WERI-Rb-1 (cell line): Measurements from ENCODE around the gene TBX15.

Source experiments
- DNase-seq: peaks from one replicate; pipeline ENCODE4 v3.0.0-alpha.2; 2020
- H3K27ac ChIP-seq: fragments of 250-450 bp; sonication (Bioruptor Pico); 2 replicates; pipeline ENCODE4 v1.5.1; 2020; ENCODE audit warnings: mild to moderate bottlenecking, moderate library complexity
- H3K27me3 ChIP-seq: fragments of 250-450 bp; sonication (Bioruptor Pico); 2 replicates; pipeline ENCODE4 v1.5.1; 2021; ENCODE audit warnings: mild to moderate bottlenecking, low read depth, moderate library complexity; ENCODE audit not compliant: insufficient read depth, severe bottlenecking
- H3K36me3 ChIP-seq: fragments of 250-450 bp; sonication (Bioruptor Pico); 2 replicates; pipeline ENCODE4 v1.5.1; 2020; ENCODE audit warnings: mild to moderate bottlenecking, moderate library complexity
- H3K4me3 ChIP-seq: 2 replicates; pipeline ENCODE4 v1.5.1; 2011; ENCODE audit warnings: low read depth, mild to moderate bottlenecking, control low read depth, low read length
- H3K9me3 ChIP-seq: fragments of 250-450 bp; sonication (Bioruptor Pico); 2 replicates; pipeline ENCODE4 v1.5.1; 2021; ENCODE audit warnings: mild to moderate bottlenecking, moderate library complexity; ENCODE audit not compliant: severe bottlenecking
- CTCF ChIP-seq: IDR thresholded peaks from 2 replicates; pipeline ENCODE4 v1.5.1; 2011; ENCODE audit warnings: low read depth, mild to moderate bottlenecking, control low read depth, inconsistent platforms, low read length

The TBX15 gene

GRCh38 chr1:119007670-119008482 lies 19.7 kb upstream of the TBX15 start:
- peak; percentile 16 for DNase-seq
- Histone ChIP-seq H3K36me3 (no peaks in the 10 kb centered on the region), H3K27ac (no peak overlapping the region), H3K27me3 (peaks cover 29% of the 10 kb centered on the region), H3K9me3 (peaks cover 10% of the 10 kb centered on the region), H3K4me3 (peak overlapping the region; percentile 55)
- 0 out of 2 replicates have a peak, but pooled peaks have one; percentile 18 for TF ChIP-seq CTCF

- DNase-seq, result no peak
- Histone ChIP-seq H3K4me3 (peak overlapping the region; percentile 55), H3K36me3 (no peaks in the 10 kb centered on the region), H3K27me3 (peaks cover 29% of the 10 kb centered on the region), H3K27ac (no peak overlapping the region), H3K9me3 (peaks cover 10% of the 10 kb centered on the region)
- no peak for TF ChIP-seq CTCF
Observed at GRCh38 chr1:119007339-119007669, 19.2 kb upstream of the TBX15 start.

- Histone ChIP-seq H3K27me3 (peaks cover 29% of the 10 kb centered on the region), H3K27ac (no peak overlapping the region), H3K9me3 (peaks cover 10% of the 10 kb centered on the region), H3K4me3 (peak overlapping the region; percentile 55), H3K36me3 (no peaks in the 10 kb centered on the region)
- no peak for TF ChIP-seq CTCF
- DNase-seq, result no peak
Observed at GRCh38 chr1:119006406-119007279, 18.5 kb upstream of the TBX15 start.

- no peak for DNase-seq
- Histone ChIP-seq H3K4me3 (no peak overlapping the region), H3K36me3 (no peaks in the 10 kb centered on the region), H3K27ac (no peak overlapping the region), H3K9me3 (peaks cover 10% of the 10 kb centered on the region), H3K27me3 (peaks cover 29% of the 10 kb centered on the region)
- TF ChIP-seq CTCF, result no peak
Observed at GRCh38 chr1:119005724-119006405, 17.7 kb upstream of the TBX15 start.

GRCh38 chr1:119004781-119005180 lies 16.6 kb upstream of the TBX15 start:
- H3K27me3 ChIP-seq, result peaks cover 36% of the 10 kb centered on the region
- TF ChIP-seq CTCF, result no peak

More at GRCh38 chr1:119004781-119005180, 16.6 kb upstream of the TBX15 start:
- H3K9me3 ChIP-seq, result peaks cover 10% of the 10 kb centered on the region
- no peak for DNase-seq
- H3K36me3 ChIP-seq, result no peaks in the 10 kb centered on the region
- no peak overlapping the region for H3K27ac ChIP-seq
- H3K4me3 ChIP-seq, result no peak overlapping the region
